HL-60 (cell line): Measurements from ENCODE around the gene MEIOB.
"Not testable (repeated sequence)": the region's sequence is repeated elsewhere in the genome, so short reads cannot be mapped to it uniquely, and the experiment has no call there.

Experiments used
- GABPA ChIP-seq: IDR thresholded peaks from 2 replicates; pipeline ENCODE4 v1.6.1; 2012; ENCODE audit warnings: low read depth
- POLR2AphosphoS5 ChIP-seq: IDR thresholded peaks from 2 replicates; pipeline ENCODE4 v1.6.1; 2012; ENCODE audit warnings: low read depth
- SPI1 ChIP-seq: IDR thresholded peaks from 2 replicates; pipeline ENCODE4 v1.6.1; 2012; ENCODE audit warnings: low read depth, mild to moderate bottlenecking, borderline replicate concordance
- TF ChIP-seq, protein P1 (sequence below): IDR thresholded peaks from one replicate; pipeline ENCODE4 v1.5.1; 2011; ENCODE audit warnings: low read length, control low read depth, inconsistent platforms; ENCODE audit not compliant: insufficient read depth
- TF ChIP-seq, protein P2 (sequence below): IDR thresholded peaks from 2 replicates; pipeline ENCODE4 v1.6.1; 2012; ENCODE audit warnings: low read depth; ENCODE audit not compliant: insufficient replicate concordance

DNA sequence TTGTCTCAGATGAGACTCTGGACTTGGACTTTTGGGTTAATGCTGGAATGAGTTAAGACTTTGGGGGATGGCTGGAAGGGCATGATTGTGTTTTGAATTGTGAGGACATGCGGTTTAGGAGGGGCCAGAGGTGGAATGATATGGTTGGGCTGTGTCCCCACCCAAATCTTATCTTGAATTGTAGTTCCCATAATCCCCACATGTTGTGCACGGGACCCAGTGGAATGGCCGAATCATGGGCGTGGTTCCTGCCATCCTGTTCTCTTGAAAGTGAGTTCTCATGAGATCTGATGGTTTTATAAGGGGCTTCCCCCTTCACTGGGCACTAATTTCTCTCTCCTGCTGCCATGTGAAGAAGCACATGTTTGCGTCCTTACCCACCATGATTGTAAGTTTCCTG lies 72.7 kb downstream of the MEIOB start:
- TF ChIP-seq POLR2AphosphoS5, GABPA, SPI1: not testable (repeated sequence)
- TF ChIP-seq, protein P1, sequence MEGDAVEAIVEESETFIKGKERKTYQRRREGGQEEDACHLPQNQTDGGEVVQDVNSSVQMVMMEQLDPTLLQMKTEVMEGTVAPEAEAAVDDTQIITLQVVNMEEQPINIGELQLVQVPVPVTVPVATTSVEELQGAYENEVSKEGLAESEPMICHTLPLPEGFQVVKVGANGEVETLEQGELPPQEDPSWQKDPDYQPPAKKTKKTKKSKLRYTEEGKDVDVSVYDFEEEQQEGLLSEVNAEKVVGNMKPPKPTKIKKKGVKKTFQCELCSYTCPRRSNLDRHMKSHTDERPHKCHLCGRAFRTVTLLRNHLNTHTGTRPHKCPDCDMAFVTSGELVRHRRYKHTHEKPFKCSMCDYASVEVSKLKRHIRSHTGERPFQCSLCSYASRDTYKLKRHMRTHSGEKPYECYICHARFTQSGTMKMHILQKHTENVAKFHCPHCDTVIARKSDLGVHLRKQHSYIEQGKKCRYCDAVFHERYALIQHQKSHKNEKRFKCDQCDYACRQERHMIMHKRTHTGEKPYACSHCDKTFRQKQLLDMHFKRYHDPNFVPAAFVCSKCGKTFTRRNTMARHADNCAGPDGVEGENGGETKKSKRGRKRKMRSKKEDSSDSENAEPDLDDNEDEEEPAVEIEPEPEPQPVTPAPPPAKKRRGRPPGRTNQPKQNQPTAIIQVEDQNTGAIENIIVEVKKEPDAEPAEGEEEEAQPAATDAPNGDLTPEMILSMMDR: not testable (repeated sequence)
- TF ChIP-seq, protein P2, sequence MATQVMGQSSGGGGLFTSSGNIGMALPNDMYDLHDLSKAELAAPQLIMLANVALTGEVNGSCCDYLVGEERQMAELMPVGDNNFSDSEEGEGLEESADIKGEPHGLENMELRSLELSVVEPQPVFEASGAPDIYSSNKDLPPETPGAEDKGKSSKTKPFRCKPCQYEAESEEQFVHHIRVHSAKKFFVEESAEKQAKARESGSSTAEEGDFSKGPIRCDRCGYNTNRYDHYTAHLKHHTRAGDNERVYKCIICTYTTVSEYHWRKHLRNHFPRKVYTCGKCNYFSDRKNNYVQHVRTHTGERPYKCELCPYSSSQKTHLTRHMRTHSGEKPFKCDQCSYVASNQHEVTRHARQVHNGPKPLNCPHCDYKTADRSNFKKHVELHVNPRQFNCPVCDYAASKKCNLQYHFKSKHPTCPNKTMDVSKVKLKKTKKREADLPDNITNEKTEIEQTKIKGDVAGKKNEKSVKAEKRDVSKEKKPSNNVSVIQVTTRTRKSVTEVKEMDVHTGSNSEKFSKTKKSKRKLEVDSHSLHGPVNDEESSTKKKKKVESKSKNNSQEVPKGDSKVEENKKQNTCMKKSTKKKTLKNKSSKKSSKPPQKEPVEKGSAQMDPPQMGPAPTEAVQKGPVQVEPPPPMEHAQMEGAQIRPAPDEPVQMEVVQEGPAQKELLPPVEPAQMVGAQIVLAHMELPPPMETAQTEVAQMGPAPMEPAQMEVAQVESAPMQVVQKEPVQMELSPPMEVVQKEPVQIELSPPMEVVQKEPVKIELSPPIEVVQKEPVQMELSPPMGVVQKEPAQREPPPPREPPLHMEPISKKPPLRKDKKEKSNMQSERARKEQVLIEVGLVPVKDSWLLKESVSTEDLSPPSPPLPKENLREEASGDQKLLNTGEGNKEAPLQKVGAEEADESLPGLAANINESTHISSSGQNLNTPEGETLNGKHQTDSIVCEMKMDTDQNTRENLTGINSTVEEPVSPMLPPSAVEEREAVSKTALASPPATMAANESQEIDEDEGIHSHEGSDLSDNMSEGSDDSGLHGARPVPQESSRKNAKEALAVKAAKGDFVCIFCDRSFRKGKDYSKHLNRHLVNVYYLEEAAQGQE: not testable (repeated sequence)
